Measurements from ENCODE around the gene HOOK1. TPM values are rescaled to one million over a fixed set of nuclear protein-coding genes. Genes with fewer than 3 reads are reported as not detected.
A peak's percentile ranks its signal among the peaks of the same experiment; 100 is the strongest.
"Not testable (repeated sequence)": the region's sequence is repeated elsewhere in the genome, so short reads cannot be mapped to it uniquely, and the experiment has no call there.

Gene HOOK1
- total RNA-seq, 1 donor from 2014 or later = 1.0 TPM

DNA sequence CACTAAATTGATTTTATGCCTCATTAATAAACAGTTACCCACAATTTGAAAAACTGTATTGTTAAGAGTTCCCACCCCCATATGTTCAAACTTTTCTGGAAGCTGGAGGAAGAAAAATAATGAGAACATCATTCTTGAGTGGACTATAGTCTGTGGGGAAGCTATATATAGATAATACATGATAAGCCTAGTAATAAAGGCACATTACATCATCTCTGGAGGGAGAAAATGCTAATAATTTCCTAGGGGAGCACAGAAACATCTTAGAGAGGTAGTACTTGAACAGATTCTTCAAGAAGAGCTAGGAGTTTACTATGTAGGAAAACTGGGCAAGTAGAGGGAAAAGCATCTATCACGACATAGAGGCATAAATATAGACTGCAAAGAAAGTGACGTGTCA is 92.2 kb downstream of the HOOK1 start:
- H3K27ac ChIP-seq (ENCODE audit: low read depth, low read length) = no peak overlapping the region
- H3K36me3 ChIP-seq (ENCODE audit: control insufficient read depth in 3 of 3, insufficient read depth in 3 of 3, low read length in 3 of 3) = peaks cover 19 to 29% (median 19%) of the 10 kb centered on the region in 3 donors
- no peaks in the 10 kb centered on the region for H3K4me1 ChIP-seq (ENCODE audit: control insufficient read depth in 3 of 3, insufficient read depth in 3 of 3, low read length in 3 of 3)

DNA sequence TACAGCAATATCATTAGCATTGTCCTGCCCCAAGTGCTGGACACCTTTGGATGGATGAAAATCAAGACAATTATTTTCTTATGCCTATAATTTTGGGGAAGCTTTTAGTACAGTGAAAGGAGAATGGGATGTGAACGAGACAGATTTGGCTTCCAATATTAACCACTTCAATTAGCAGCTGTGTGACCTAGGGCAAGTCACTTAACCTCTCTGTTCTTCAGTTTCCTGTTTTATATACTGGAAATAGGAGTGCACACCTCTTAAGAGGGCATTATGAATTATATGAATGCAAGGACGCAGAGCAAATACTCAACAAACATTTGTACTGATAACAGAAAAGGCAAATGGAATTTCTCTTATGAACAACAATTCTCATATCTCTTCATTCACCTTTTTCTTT is 93.3 kb downstream of the HOOK1 start:
- Histone ChIP-seq H3K9ac (ENCODE audit: low read depth in 1 of 3, low read length in 3 of 3) (no peak overlapping the region), H3K36me3 (ENCODE audit: control insufficient read depth in 3 of 3, insufficient read depth in 3 of 3, low read length in 3 of 3) (peaks cover 19 to 30% (median 21%) of the 10 kb centered on the region in 3 donors)

More for the DNA sequence above, 92.2 kb downstream of the HOOK1 start:
- Histone ChIP-seq H3K9me3 (ENCODE audit: control insufficient read depth in 3 of 3, low read length in 3 of 3) (no peaks in the 10 kb centered on the region), H3K9ac (ENCODE audit: low read depth in 1 of 3, low read length in 3 of 3) (no peak overlapping the region), H3K27me3 (ENCODE audit: control insufficient read depth in 3 of 3, insufficient read depth in 3 of 3, low read length in 3 of 3) (no peaks in the 10 kb centered on the region), H3K4me3 (ENCODE audit: low read length in 3 of 3) (no peak overlapping the region)

GRCh38 chr1:59908682-59909081 is 93.9 kb downstream of the HOOK1 start:
- Histone ChIP-seq H3K9me3 (ENCODE audit: control insufficient read depth in 3 of 3, low read length in 3 of 3) (no peaks in the 10 kb centered on the region), H3K4me3 (ENCODE audit: low read length in 3 of 3) (no peak overlapping the region), H3K9ac (ENCODE audit: low read depth in 1 of 3, low read length in 3 of 3) (no peak overlapping the region), H3K4me1 (ENCODE audit: control insufficient read depth in 3 of 3, insufficient read depth in 3 of 3, low read length in 3 of 3) (no peaks in the 10 kb centered on the region), H3K27me3 (ENCODE audit: control insufficient read depth in 3 of 3, insufficient read depth in 3 of 3, low read length in 3 of 3) (no peaks in the 10 kb centered on the region), H3K36me3 (ENCODE audit: control insufficient read depth in 3 of 3, insufficient read depth in 3 of 3, low read length in 3 of 3) (peaks cover 19 to 30% (median 21%) of the 10 kb centered on the region in 3 donors), H3K27ac (ENCODE audit: low read depth, low read length) (no peak overlapping the region)

More for the DNA sequence above, 93.3 kb downstream of the HOOK1 start:
- Histone ChIP-seq H3K27ac (ENCODE audit: low read depth, low read length) (no peak overlapping the region), H3K9me3 (ENCODE audit: control insufficient read depth in 3 of 3, low read length in 3 of 3) (no peaks in the 10 kb centered on the region), H3K27me3 (ENCODE audit: control insufficient read depth in 3 of 3, insufficient read depth in 3 of 3, low read length in 3 of 3) (no peaks in the 10 kb centered on the region), H3K4me3 (ENCODE audit: low read length in 3 of 3) (no peak overlapping the region), H3K4me1 (ENCODE audit: control insufficient read depth in 3 of 3, insufficient read depth in 3 of 3, low read length in 3 of 3) (no peaks in the 10 kb centered on the region)

GRCh38 chr1:59914791-59915286 is 100.1 kb downstream of the HOOK1 start:
- not testable (repeated sequence) for H3K27ac ChIP-seq (ENCODE audit: low read depth, low read length); H3K4me1 ChIP-seq (ENCODE audit: control insufficient read depth in 3 of 3, insufficient read depth in 3 of 3, low read length in 3 of 3); H3K9me3 ChIP-seq (ENCODE audit: control insufficient read depth in 3 of 3, low read length in 3 of 3); H3K27me3 ChIP-seq (ENCODE audit: control insufficient read depth in 3 of 3, insufficient read depth in 3 of 3, low read length in 3 of 3); H3K4me3 ChIP-seq (ENCODE audit: low read length in 3 of 3); H3K9ac ChIP-seq (ENCODE audit: low read depth in 1 of 3, low read length in 3 of 3)
- H3K36me3 ChIP-seq (ENCODE audit: control insufficient read depth in 3 of 3, insufficient read depth in 3 of 3, low read length in 3 of 3) = peaks cover 5 to 11% (median 10%) of the 10 kb centered on the region in 3 donors

GRCh38 chr1:59915516-59915915 is 100.8 kb downstream of the HOOK1 start:
- Histone ChIP-seq H3K27ac (ENCODE audit: low read depth, low read length) (no peak overlapping the region), H3K9me3 (ENCODE audit: control insufficient read depth in 3 of 3, low read length in 3 of 3) (no peaks in the 10 kb centered on the region), H3K9ac (ENCODE audit: low read depth in 1 of 3, low read length in 3 of 3) (no peak overlapping the region)

GRCh38 chr1:59917026-59917784 is 102.5 kb downstream of the HOOK1 start:
- Histone ChIP-seq H3K9ac (ENCODE audit: low read depth in 1 of 3, low read length in 3 of 3) (no peak overlapping the region), H3K4me3 (ENCODE audit: low read length in 3 of 3) (no peak overlapping the region), H3K9me3 (ENCODE audit: control insufficient read depth in 3 of 3, low read length in 3 of 3) (no peaks in the 10 kb centered on the region), H3K27ac (ENCODE audit: low read depth, low read length) (no peak overlapping the region), H3K4me1 (ENCODE audit: control insufficient read depth in 3 of 3, insufficient read depth in 3 of 3, low read length in 3 of 3) (peaks cover 0 to 11% (median 7%) of the 10 kb centered on the region in 3 donors), H3K27me3 (ENCODE audit: control insufficient read depth in 3 of 3, insufficient read depth in 3 of 3, low read length in 3 of 3) (peaks cover 0 to 2% (median 0%) of the 10 kb centered on the region in 3 donors), H3K36me3 (ENCODE audit: control insufficient read depth in 3 of 3, insufficient read depth in 3 of 3, low read length in 3 of 3) (no peaks in the 10 kb centered on the region)

More at GRCh38 chr1:59915516-59915915, 100.8 kb downstream of the HOOK1 start:
- H3K27me3 ChIP-seq (ENCODE audit: control insufficient read depth in 3 of 3, insufficient read depth in 3 of 3, low read length in 3 of 3) = peaks cover 0 to 2% (median 0%) of the 10 kb centered on the region in 3 donors
- peaks cover 0 to 10% (median 5%) of the 10 kb centered on the region in 3 donors for H3K4me1 ChIP-seq (ENCODE audit: control insufficient read depth in 3 of 3, insufficient read depth in 3 of 3, low read length in 3 of 3)
- H3K4me3 ChIP-seq (ENCODE audit: low read length in 3 of 3) = no peak overlapping the region
- H3K36me3 ChIP-seq (ENCODE audit: control insufficient read depth in 3 of 3, insufficient read depth in 3 of 3, low read length in 3 of 3) = peaks cover 4 to 10% (median 10%) of the 10 kb centered on the region in 3 donors

DNA sequence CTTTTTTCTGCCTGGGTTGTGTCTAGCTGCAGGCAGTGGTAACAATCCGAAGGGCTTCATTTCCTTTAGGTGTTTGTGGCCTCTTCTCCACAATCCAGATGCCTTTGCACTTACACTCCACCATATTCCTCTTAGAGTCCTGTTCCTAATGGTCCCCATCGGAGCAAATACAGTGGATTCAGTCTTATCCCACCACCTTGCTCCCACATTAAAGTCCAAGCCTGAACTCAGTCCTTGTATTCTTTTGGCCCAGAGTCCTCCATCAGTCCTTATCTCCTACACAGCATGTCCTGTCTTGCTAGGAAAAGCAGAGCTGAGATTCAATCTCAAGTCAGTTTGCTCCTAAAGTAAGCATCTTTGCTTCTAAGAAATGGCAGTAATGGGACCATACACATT is 103.0 kb downstream of the HOOK1 start:
- Histone ChIP-seq H3K4me3 (ENCODE audit: low read length in 3 of 3) (no peak overlapping the region), H3K4me1 (ENCODE audit: control insufficient read depth in 3 of 3, insufficient read depth in 3 of 3, low read length in 3 of 3) (peaks cover 0 to 11% (median 7%) of the 10 kb centered on the region in 3 donors), H3K36me3 (ENCODE audit: control insufficient read depth in 3 of 3, insufficient read depth in 3 of 3, low read length in 3 of 3) (no peaks in the 10 kb centered on the region), H3K9me3 (ENCODE audit: control insufficient read depth in 3 of 3, low read length in 3 of 3) (no peaks in the 10 kb centered on the region), H3K27ac (ENCODE audit: low read depth, low read length) (no peak overlapping the region), H3K9ac (ENCODE audit: low read depth in 1 of 3, low read length in 3 of 3) (no peak overlapping the region), H3K27me3 (ENCODE audit: control insufficient read depth in 3 of 3, insufficient read depth in 3 of 3, low read length in 3 of 3) (peaks cover 0 to 2% (median 0%) of the 10 kb centered on the region in 3 donors)

DNA sequence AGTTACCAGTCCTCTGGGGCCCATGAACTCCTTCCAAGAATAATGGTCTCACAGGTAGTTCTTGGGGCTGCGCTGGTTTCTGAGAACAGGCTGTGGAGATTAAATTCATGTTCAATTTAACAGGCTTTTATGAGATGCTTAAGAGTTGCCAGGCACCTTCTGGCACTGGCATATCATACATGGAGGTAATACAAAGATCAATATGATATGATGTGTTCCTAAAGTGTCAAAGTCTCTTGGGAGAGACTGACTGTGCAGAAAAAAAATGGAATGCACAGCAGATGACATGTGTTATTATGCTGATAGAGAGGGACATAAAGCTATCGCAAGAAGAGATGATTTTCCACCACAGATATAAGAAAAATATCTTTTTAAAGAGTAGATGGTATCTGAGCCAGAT is 105.0 kb downstream of the HOOK1 start:
- peaks cover 0 to 11% (median 7%) of the 10 kb centered on the region in 3 donors for H3K4me1 ChIP-seq (ENCODE audit: control insufficient read depth in 3 of 3, insufficient read depth in 3 of 3, low read length in 3 of 3)

DNA sequence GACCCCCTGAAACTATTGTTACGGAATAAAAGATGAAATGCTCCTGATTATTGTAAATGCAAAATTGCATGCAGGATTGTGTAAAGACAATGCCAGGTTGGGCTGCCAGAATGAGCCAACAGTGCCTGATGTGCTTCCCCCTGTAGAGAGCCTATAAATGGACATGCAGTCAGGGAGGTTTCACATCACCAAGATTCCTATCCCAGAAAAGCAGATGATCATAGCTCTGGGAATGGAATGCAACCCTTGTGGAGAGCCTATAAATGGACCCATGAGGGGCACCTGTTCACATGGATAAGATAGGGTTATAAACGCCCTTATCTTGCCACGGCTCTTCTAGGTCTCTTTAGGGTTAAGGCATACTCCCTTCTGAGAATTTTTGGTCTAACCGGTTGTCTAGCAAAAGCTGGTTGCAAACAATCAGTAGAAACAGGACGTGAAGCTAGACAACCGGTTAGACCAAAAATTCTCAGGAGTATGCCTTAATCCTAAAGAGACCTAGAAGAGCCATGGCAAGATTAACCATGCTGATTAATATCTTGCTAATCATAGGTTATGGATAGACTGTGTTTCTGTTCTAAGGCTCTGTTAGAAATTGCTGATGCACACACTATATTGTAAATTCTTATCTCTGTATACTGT is 106.6 kb downstream of the HOOK1 start:
- H3K27me3 ChIP-seq (ENCODE audit: control insufficient read depth in 3 of 3, insufficient read depth in 3 of 3, low read length in 3 of 3); H3K4me3 ChIP-seq (ENCODE audit: low read length in 3 of 3); H3K36me3 ChIP-seq (ENCODE audit: control insufficient read depth in 3 of 3, insufficient read depth in 3 of 3, low read length in 3 of 3); H3K4me1 ChIP-seq (ENCODE audit: control insufficient read depth in 3 of 3, insufficient read depth in 3 of 3, low read length in 3 of 3); H3K9me3 ChIP-seq (ENCODE audit: control insufficient read depth in 3 of 3, low read length in 3 of 3): not testable (repeated sequence)
- Histone ChIP-seq H3K27ac (ENCODE audit: low read depth, low read length) (peak overlapping the region; percentile 78), H3K9ac (ENCODE audit: low read depth in 1 of 3, low read length in 3 of 3) (peak overlapping the region in 1 of 3 donors; percentile 34)

More for the DNA sequence above, 105.0 kb downstream of the HOOK1 start:
- Histone ChIP-seq H3K9me3 (ENCODE audit: control insufficient read depth in 3 of 3, low read length in 3 of 3) (peaks cover 0 to 3% (median 2%) of the 10 kb centered on the region in 3 donors), H3K36me3 (ENCODE audit: control insufficient read depth in 3 of 3, insufficient read depth in 3 of 3, low read length in 3 of 3) (no peaks in the 10 kb centered on the region), H3K27me3 (ENCODE audit: control insufficient read depth in 3 of 3, insufficient read depth in 3 of 3, low read length in 3 of 3) (peaks cover 0 to 2% (median 0%) of the 10 kb centered on the region in 3 donors), H3K4me3 (ENCODE audit: low read length in 3 of 3) (no peak overlapping the region), H3K27ac (ENCODE audit: low read depth, low read length) (no peak overlapping the region), H3K9ac (ENCODE audit: low read depth in 1 of 3, low read length in 3 of 3) (no peak overlapping the region)

- Histone ChIP-seq H3K36me3 (ENCODE audit: control insufficient read depth in 3 of 3, insufficient read depth in 3 of 3, low read length in 3 of 3) (no peaks in the 10 kb centered on the region), H3K27ac (ENCODE audit: low read depth, low read length) (no peak overlapping the region), H3K27me3 (ENCODE audit: control insufficient read depth in 3 of 3, insufficient read depth in 3 of 3, low read length in 3 of 3) (no peaks in the 10 kb centered on the region), H3K4me1 (ENCODE audit: control insufficient read depth in 3 of 3, insufficient read depth in 3 of 3, low read length in 3 of 3) (peaks cover 7 to 12% (median 7%) of the 10 kb centered on the region in 3 donors), H3K4me3 (ENCODE audit: low read length in 3 of 3) (no peak overlapping the region), H3K9ac (ENCODE audit: low read depth in 1 of 3, low read length in 3 of 3) (no peak overlapping the region), H3K9me3 (ENCODE audit: control insufficient read depth in 3 of 3, low read length in 3 of 3) (peaks cover 0 to 3% (median 2%) of the 10 kb centered on the region in 3 donors)
Observed at GRCh38 chr1:59924653-59925052, 109.9 kb downstream of the HOOK1 start.

Measured in skeletal muscle tissue (tissue), 4 donors.